ENCODE data around the gene MMP25.
"Not testable (repeated sequence)": the region's sequence is repeated elsewhere in the genome, so short reads cannot be mapped to it uniquely, and the experiment has no call there.

Gene MMP25

GRCh38 chr16:3030222-3031212, 15.8 kb upstream of the MMP25 start:
- no peak for DNase-seq (ENCODE audit: low read depth in 2 of 2)

GRCh38 chr16:3032624-3033023, 13.7 kb upstream of the MMP25 start:
- DNase-seq (ENCODE audit: low read depth in 2 of 2) = no peak

GRCh38 chr16:3035289-3035971, 10.9 kb upstream of the MMP25 start:
- DNase-seq (ENCODE audit: low read depth in 2 of 2) = no peak

- no peak for DNase-seq (ENCODE audit: low read depth in 2 of 2)
Observed at GRCh38 chr16:3035972-3036725, 10.2 kb upstream of the MMP25 start.

GRCh38 chr16:3036726-3037315, 9.5 kb upstream of the MMP25 start, which contains the start of gene BICDL2:
TSS of gene BICDL2 (minus strand) at chr16:3036944. CDS start at chr16:3035496, 1,448 bp downstream.
- DNase-seq (ENCODE audit: low read depth in 2 of 2) = no peak

- DNase-seq (ENCODE audit: low read depth in 2 of 2) = no peak
Observed at GRCh38 chr16:3038256-3038655, 8.1 kb upstream of the MMP25 start.

DNA sequence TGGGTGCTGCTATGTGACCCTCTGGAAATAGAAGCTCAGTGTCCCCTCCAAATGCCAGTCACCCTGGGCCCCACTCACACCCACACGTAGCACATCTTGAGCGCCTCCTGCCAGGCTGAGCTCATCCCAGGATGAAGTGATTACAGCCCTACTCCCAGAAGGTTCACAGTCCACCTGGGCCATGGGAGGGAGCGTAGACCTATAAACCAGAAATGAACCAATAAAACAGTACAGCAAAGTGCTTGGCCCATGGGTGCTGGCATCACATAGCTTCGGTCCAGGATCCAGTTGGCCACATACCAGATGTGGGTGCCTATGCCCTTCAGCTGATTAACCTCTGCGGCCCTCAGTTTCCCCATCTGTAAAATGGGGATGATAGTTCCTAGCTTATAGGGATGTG, 7.5 kb upstream of the MMP25 start:
- no peak for DNase-seq (ENCODE audit: low read depth in 2 of 2)

- DNase-seq (ENCODE audit: low read depth in 2 of 2) = no peak
Observed at GRCh38 chr16:3042376-3042775, 4.0 kb upstream of the MMP25 start.

GRCh38 chr16:3044708-3045107, 1.7 kb upstream of the MMP25 start:
- DNase-seq (ENCODE audit: low read depth in 2 of 2) = no peak

- DNase-seq (ENCODE audit: low read depth in 2 of 2) = no peak
Observed at GRCh38 chr16:3046641-3047386, 453 bp downstream of the MMP25 start.

GRCh38 chr16:3047387-3047720, 993 bp downstream of the MMP25 start:
- no peak for DNase-seq (ENCODE audit: low read depth in 2 of 2)

DNA sequence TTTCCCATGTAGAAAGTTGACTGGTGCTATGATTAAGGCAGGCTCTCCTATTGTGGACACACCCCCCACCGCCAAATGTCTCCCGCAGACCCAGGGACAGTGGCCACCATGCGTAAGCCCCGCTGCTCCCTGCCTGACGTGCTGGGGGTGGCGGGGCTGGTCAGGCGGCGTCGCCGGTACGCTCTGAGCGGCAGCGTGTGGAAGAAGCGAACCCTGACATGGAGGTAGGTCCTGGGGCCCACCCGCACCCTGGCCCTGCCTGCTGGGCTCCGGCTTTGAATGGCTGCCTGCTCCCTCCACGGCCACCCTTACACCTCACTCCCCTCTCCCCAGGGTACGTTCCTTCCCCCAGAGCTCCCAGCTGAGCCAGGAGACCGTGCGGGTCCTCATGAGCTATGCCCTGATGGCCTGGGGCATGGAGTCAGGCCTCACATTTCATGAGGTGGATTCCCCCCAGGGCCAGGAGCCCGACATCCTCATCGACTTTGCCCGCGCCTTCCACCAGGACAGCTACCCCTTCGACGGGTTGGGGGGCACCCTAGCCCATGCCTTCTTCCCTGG, 3.6 kb downstream of the MMP25 start:
- DNase-seq (ENCODE audit: low read depth in 2 of 2) = no peak

DNA sequence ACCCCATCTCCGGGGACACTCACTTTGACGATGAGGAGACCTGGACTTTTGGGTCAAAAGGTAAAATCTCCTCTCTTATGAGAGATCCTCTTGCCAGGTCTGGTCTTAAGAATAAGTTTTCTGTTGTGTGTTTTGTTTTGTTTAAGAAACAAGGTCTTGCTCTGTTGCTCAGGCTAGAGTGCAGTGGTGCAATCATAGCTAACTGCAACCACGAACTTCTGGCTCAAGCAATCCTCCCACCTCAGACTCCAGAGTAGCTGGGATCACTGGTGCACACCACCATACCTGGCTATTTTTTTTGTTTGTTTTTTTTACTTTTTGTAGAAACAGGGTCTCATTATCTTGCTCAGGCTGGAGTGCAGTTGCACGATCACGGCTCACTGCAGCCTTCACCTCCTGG, 4.1 kb downstream of the MMP25 start:
- DNase-seq (ENCODE audit: low read depth in 2 of 2) = no peak

- no peak for DNase-seq (ENCODE audit: low read depth in 2 of 2)
Observed at GRCh38 chr16:3051009-3051408, 4.6 kb downstream of the MMP25 start.

DNA sequence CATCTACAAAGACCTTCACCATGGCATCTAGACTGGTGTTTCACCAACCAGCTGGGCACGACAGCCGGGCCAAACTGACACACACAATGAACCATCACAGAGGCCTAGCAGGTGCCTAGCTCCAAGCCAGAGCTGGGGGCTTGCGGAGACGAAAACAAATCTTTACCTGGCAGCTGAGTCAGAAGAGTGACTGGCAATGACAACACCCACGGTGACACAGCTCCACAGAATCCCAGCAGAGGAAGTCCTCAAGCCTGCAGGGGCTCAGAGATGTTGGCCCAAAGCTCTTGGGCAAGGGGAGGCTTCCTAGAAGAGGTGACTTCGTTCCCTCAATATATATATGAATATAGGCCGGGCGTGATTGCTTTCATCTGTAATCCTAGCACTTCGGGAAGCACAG, 5.1 kb downstream of the MMP25 start:
- no peak for DNase-seq (ENCODE audit: low read depth in 2 of 2)

DNA sequence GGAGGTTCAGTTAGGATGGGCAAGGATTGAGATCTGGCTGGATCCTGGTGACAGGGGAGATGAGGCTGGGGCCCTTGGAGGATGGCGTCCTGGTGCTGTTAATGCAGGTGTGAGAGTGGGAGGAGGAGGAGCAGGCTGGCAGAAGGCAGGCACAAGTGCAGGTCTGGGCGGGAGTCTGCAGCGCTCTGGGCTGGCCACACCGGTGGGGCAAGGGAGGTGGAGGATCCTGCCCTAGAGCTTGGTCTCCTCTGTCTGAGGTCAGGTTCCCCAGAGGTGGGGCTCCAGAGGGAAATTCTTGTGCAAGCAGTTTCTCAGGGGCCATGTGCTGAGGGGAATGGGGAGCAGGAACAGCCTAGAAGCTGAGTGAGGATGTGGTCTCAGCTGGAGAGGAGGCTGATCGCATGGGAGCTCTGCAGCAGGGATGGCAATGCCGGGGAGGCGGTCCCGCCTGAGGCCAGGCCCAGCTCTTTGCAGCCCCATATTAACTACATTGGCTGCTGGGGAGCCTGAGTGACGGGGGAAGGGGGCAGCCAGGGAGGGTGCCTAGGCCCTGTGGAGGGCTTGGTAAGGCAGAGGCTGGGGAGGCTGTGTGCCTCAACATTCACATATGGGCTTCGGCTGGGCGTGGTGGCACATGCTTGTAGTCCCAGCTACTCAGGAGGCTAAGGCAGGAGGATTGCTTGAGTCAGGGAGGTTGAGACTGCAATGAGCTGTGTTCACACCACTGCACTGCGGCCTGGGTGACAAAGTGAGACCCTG, 6.4 kb downstream of the MMP25 start:
- not testable (repeated sequence) for DNase-seq (ENCODE audit: low read depth in 2 of 2)

GRCh38 chr16:3053330-3053710, 7.0 kb downstream of the MMP25 start:
- DNase-seq (ENCODE audit: low read depth in 2 of 2) = not testable (repeated sequence)

- DNase-seq (ENCODE audit: low read depth in 2 of 2) = no peak
Observed at GRCh38 chr16:3054965-3055733, 8.8 kb downstream of the MMP25 start.

DNA sequence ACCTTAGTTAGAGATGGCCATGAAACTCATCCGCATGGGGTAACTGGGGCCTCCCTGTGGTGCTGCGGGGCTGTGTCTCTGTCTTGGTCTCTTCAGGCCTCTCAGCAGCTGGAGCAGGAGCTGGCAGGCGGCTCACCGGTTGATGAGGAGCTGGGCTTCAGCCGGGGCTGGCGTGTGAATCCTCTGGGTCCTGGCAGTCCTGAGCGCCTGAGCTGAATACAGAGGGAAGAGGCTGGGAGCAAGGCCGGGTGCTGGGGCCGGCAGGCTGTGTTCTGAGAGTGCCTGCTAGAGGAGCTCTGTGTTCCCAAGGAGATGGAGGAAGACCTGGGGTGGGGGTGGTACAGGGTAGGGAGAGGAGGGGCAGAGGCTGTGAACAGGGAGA, 9.4 kb downstream of the MMP25 start:
- not testable (repeated sequence) for DNase-seq (ENCODE audit: low read depth in 2 of 2)
